ENCODE data around the gene SMC1B.
"Not testable (repeated sequence)": the region's sequence is repeated elsewhere in the genome, so short reads cannot be mapped to it uniquely, and the experiment has no call there.

The SMC1B gene

DNA sequence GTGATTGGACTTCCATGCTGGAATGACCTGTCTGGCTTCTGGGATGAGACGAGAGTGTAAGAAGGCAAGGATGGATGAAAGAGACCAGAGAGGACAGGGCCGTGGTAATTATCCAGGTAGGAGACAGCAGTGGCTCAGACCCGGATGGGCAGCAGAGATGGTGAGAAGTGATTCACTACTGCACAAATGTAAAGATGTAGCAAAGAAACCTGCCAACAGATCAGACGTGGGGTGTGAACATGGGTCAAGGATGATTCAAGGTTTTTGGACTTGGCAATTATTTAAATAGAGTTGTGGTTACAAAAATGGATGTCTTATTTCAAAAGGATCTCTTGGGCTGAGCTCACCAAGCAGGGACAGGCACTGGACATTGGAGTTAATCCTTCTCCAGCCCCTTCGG, 32.8 kb upstream of the SMC1B start:
- peaks cover 0 to 28% (median 0%) of the 10 kb centered on the region in 11 experiments; a peak in 3 of 22 replicates for H3K27me3 ChIP-seq
- no peaks in the 10 kb centered on the region for H3K9me3 ChIP-seq (replicated peaks in 1 of 11)
- H3K4me1 ChIP-seq: peaks cover 0 to 5% (median 0%) of the 10 kb centered on the region in 10 experiments; a peak in 4 of 20 replicates
- no peak overlapping the region for H3K4me2 ChIP-seq
- no peak overlapping the region for H3K4me3 ChIP-seq
- no peak overlapping the region for H3K9ac ChIP-seq
- no peaks in the 10 kb centered on the region; a peak in 1 of 22 replicates for H4K20me1 ChIP-seq
- no peaks in the 10 kb centered on the region for H3K36me3 ChIP-seq
- no peak overlapping the region for H3K27ac ChIP-seq
- no peak for TF ChIP-seq Cebpa-rat (IDR thresholded peaks at IDR 0.05)

GRCh38 chr22:45445031-45445710, 31.8 kb upstream of the SMC1B start:
- Histone ChIP-seq H3K9ac (no peak overlapping the region), H3K4me2 (no peak overlapping the region), H3K27me3 (peaks cover 0 to 27% (median 0%) of the 10 kb centered on the region in 11 experiments; a peak in 3 of 22 replicates), H3K36me3 (no peaks in the 10 kb centered on the region), H3K4me3 (no peak overlapping the region), H3K9me3 (replicated peaks in 1 of 11) (no peaks in the 10 kb centered on the region), H3K27ac (no peak overlapping the region), H4K20me1 (no peaks in the 10 kb centered on the region; a peak in 1 of 22 replicates), H3K4me1 (peaks cover 0 to 9% (median 0%) of the 10 kb centered on the region in 10 experiments; a peak in 5 of 20 replicates)
- TF ChIP-seq Cebpa-rat (IDR thresholded peaks at IDR 0.05): no peak

DNA sequence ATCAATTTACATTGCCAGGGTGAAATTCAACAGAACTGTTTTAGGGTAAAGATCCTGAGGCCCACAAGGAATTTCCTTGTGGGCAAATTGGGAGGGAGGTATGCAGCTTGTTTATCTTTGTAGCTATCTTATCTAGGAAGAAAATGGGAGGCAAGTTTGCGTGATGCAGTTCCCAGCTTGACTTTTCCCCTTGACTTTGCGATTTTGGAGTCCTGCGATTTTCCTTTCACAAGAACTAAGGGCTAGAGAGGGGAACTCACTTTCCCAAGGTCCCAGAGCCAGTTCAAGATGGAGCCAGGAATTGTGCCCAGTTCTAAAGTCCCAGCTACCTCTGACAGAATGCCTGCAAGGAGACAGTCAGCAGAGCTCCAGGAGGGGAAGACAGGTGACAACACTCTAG, 30.8 kb upstream of the SMC1B start:
- no peak for TF ChIP-seq Cebpa-rat (IDR thresholded peaks at IDR 0.05)
- Histone ChIP-seq H3K27me3 (peaks cover 0 to 27% (median 0%) of the 10 kb centered on the region in 11 experiments; a peak in 3 of 22 replicates), H3K27ac (no peak overlapping the region)

DNA sequence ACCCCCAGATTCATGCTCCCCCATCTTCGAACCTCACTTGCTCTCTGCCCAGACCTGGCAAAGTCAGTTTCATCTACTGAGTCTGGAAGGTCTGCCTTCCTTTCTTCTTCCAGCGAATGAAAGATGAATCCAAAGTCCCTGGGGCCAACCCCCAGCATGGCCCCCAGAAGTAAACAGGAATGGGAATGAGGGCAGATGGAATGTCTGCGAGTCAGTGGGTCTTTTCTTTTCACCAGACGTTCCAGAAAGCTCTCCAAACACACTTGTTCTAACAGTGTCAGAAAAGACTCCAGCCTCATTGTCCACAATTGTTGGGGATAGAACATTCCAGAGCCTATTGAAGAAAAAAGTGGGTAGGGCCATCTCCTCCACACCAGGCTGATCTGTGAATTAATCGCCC, 28.7 kb upstream of the SMC1B start:
- Histone ChIP-seq H3K27ac (no peak overlapping the region), H3K27me3 (peaks cover 0 to 27% (median 0%) of the 10 kb centered on the region in 11 experiments; a peak in 3 of 22 replicates), H4K20me1 (no peaks in the 10 kb centered on the region; a peak in 1 of 22 replicates), H3K4me3 (no peak overlapping the region), H3K36me3 (no peaks in the 10 kb centered on the region), H3K9me3 (replicated peaks in 1 of 11) (no peaks in the 10 kb centered on the region), H3K4me2 (no peak overlapping the region), H3K9ac (no peak overlapping the region), H3K4me1 (peaks cover 0 to 10% (median 0%) of the 10 kb centered on the region in 10 experiments; a peak in 5 of 20 replicates)
- TF ChIP-seq Cebpa-rat (IDR thresholded peaks at IDR 0.05): no peak

More for the DNA sequence above, 30.8 kb upstream of the SMC1B start:
- H4K20me1 ChIP-seq: no peaks in the 10 kb centered on the region; a peak in 1 of 22 replicates
- no peak overlapping the region for H3K4me2 ChIP-seq
- H3K4me1 ChIP-seq: peaks cover 0 to 10% (median 0%) of the 10 kb centered on the region in 10 experiments; a peak in 5 of 20 replicates
- no peak overlapping the region for H3K9ac ChIP-seq
- no peaks in the 10 kb centered on the region for H3K36me3 ChIP-seq
- no peaks in the 10 kb centered on the region for H3K9me3 ChIP-seq (replicated peaks in 1 of 11)
- no peak overlapping the region for H3K4me3 ChIP-seq

DNA sequence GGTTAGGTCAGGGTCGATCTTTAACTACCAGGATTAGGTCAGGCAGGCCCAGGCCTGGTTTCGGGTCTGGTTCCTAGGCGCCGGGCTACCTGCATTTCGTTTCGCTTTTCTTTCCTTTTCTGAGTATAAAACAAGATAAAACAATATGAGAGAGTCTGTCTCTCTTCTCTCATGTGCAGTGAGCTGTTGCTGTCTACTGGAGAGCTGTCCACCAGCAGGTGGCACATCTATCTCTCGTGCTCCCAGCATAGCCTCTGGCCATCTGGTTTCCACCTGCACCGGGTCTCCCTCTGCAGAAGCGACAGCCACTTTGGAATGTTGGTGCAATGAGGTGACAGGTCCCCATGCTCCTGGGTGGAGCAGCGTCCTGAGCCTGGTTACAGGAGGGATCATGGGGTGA, 27.7 kb upstream of the SMC1B start:
- H3K4me3 ChIP-seq: no peak overlapping the region
- H4K20me1 ChIP-seq: no peaks in the 10 kb centered on the region; a peak in 1 of 22 replicates
- H3K27me3 ChIP-seq: peaks cover 0 to 27% (median 0%) of the 10 kb centered on the region in 11 experiments; a peak in 3 of 22 replicates
- no peaks in the 10 kb centered on the region for H3K9me3 ChIP-seq (replicated peaks in 1 of 11)
- no peak overlapping the region for H3K27ac ChIP-seq
- TF ChIP-seq Cebpa-rat (IDR thresholded peaks at IDR 0.05): no peak
- no peaks in the 10 kb centered on the region for H3K36me3 ChIP-seq
- H3K9ac ChIP-seq: 0 out of 22 replicates have a peak overlapping the region, but pooled peaks of 1 of the 11 experiments have one; percentile 18
- H3K4me1 ChIP-seq: peaks cover 0 to 11% (median under 1%) of the 10 kb centered on the region in 10 experiments; a peak in 9 of 20 replicates
- peak overlapping the region in 2 of 11 experiments; percentile 23 to 28; a peak in 4 of 22 replicates for H3K4me2 ChIP-seq

GRCh38 chr22:45440688-45441087, 27.3 kb upstream of the SMC1B start:
- not testable (repeated sequence) for H3K27ac ChIP-seq
- 0 out of 22 replicates have a peak overlapping the region, but pooled peaks of 1 of the 11 experiments have one; percentile 18 for H3K9ac ChIP-seq

DNA sequence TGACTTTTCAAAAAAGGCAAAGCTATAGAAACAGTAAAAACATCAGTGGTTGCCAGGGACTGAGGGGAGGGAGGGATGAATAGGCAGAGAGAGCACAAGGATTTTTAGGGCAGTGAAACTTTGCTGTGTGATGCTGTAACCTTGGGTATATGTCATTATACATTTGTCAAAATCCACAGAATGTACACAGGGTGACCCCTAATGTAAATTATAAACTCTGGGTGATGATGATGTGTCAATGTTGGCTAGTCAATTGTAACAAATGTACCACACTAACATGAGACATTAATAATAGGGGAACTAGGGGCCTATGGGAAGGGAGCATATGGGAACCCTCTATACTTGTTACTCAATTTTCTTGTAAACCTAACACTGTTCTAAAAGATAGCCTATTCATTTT, 24.9 kb upstream of the SMC1B start:
- H4K20me1 ChIP-seq: no peaks in the 10 kb centered on the region; a peak in 1 of 22 replicates
- H3K9me3 ChIP-seq (replicated peaks in 1 of 11): no peaks in the 10 kb centered on the region
- no peaks in the 10 kb centered on the region for H3K36me3 ChIP-seq
- no peak for TF ChIP-seq Cebpa-rat (IDR thresholded peaks at IDR 0.05)
- no peak overlapping the region for H3K27ac ChIP-seq
- peaks cover 0 to 20% (median 0%) of the 10 kb centered on the region in 11 experiments; a peak in 3 of 22 replicates for H3K27me3 ChIP-seq
- H3K4me2 ChIP-seq: no peak overlapping the region
- no peak overlapping the region for H3K4me3 ChIP-seq
- peaks cover 14 to 32% (median 22%) of the 10 kb centered on the region in 10 experiments for H3K4me1 ChIP-seq
- H3K9ac ChIP-seq: no peak overlapping the region

More at GRCh38 chr22:45440688-45441087, 27.3 kb upstream of the SMC1B start:
- Histone ChIP-seq H3K4me2 (peak overlapping the region in 2 of 11 experiments; percentile 23 to 28; a peak in 4 of 22 replicates), H3K4me1 (peaks cover 0 to 16% (median 5%) of the 10 kb centered on the region in 10 experiments; a peak in 13 of 20 replicates), H3K27me3 (peaks cover 0 to 27% (median 0%) of the 10 kb centered on the region in 11 experiments; a peak in 3 of 22 replicates)
- not testable (repeated sequence) for H3K9me3 ChIP-seq (replicated peaks in 1 of 11); H4K20me1 ChIP-seq; H3K36me3 ChIP-seq; H3K4me3 ChIP-seq

- Histone ChIP-seq H3K4me1 (peaks cover 14 to 32% (median 22%) of the 10 kb centered on the region in 10 experiments), H3K27me3 (peaks cover 0 to 14% (median 0%) of the 10 kb centered on the region in 11 experiments; a peak in 3 of 22 replicates)
- not testable (repeated sequence) for H3K4me3 ChIP-seq; H3K27ac ChIP-seq; H3K36me3 ChIP-seq; H4K20me1 ChIP-seq; H3K9ac ChIP-seq; H3K9me3 ChIP-seq (replicated peaks in 1 of 11); H3K4me2 ChIP-seq
Observed at GRCh38 chr22:45436871-45437517, 23.6 kb upstream of the SMC1B start.

Measured in BLaER1 treated with 17β-estradiol and CSF1 and Interleukin-3, amounts not matched to agents 10 nM and 100 nM (cell line).